CD14-positive monocyte (primary cell): ENCODE measurements around the gene SEC16B. TPM values are rescaled to one million over a fixed set of nuclear protein-coding genes. Genes with fewer than 3 reads are reported as not detected.

Experiments used
- DNase-seq, 3 donors: peaks; one replicate each; pipeline ENCODE4 v3.0.0-alpha.2; 2011 to 2022
- H2AFZ ChIP-seq: 2 replicates; pipeline ENCODE4 v1.6.0; 2012; ENCODE audit warnings: mild to moderate bottlenecking, low read depth, low read length, inconsistent platforms; ENCODE audit not compliant: insufficient read depth, poor library complexity, severe bottlenecking
- H3K27ac ChIP-seq, 2 donors: 1 replicate in 1 of 2; 2 replicates in 1 of 2; pipeline ENCODE4 v1.5.1; 2012 to 2013; ENCODE audit warnings: low read length in 2 of 2, control low read depth in 1 of 2, inconsistent platforms in 1 of 2, low read depth in 1 of 2, mild to moderate bottlenecking in 1 of 2
- H3K27me3 ChIP-seq, 2 donors: one replicate each; pipeline versions ENCODE4 v1.6.0 to v1.6.1; 2011 to 2013; ENCODE audit warnings: low read length in 2 of 2; ENCODE audit not compliant: control insufficient read depth in 2 of 2, insufficient read depth in 2 of 2
- H3K36me3 ChIP-seq, 2 donors: replicated peaks in 1 of 2; 1 replicate in 1 of 2; 2 replicates in 1 of 2; pipeline versions ENCODE4 v1.5.1 to v1.6.1; 2012 to 2013; ENCODE audit warnings: low read length in 2 of 2, control low read depth in 1 of 2, inconsistent platforms in 1 of 2, mild to moderate bottlenecking in 1 of 2; ENCODE audit not compliant: insufficient read depth in 2 of 2, control insufficient read depth in 1 of 2
- H3K4me1 ChIP-seq, 2 donors: 1 replicate in 1 of 2; 2 replicates in 1 of 2; pipeline versions ENCODE4 v1.5.1 to v1.6.1; 2012 to 2013; ENCODE audit warnings: low read length in 2 of 2, control low read depth in 1 of 2, inconsistent platforms in 1 of 2, mild to moderate bottlenecking in 1 of 2, moderate library complexity in 1 of 2; ENCODE audit not compliant: insufficient read depth in 2 of 2, control insufficient read depth in 1 of 2
- H3K4me2 ChIP-seq: replicated peaks from 2 replicates; pipeline ENCODE3; 2012; ENCODE audit warnings: low read length, moderate library complexity, mild to moderate bottlenecking; ENCODE audit not compliant: poor library complexity, severe bottlenecking; ENCODE audit errors: extremely low read depth
- H3K4me3 ChIP-seq, 3 experiments: fragments of 200-600 bp in 1 of 3; sonication (generic) in 1 of 3; replicated peaks in 1 of 3; 1 replicate in 2 of 3; 2 replicates in 1 of 3; pipeline ENCODE4 v1.5.1; 2011 to 2013; ENCODE audit warnings: low read length in 3 of 3, mild to moderate bottlenecking in 3 of 3, control low read depth in 2 of 3, low read depth in 2 of 3, inconsistent platforms in 1 of 3, moderate library complexity in 1 of 3
- H3K79me2 ChIP-seq: 2 replicates; pipeline ENCODE4 v1.6.0; 2012; ENCODE audit warnings: mild to moderate bottlenecking, control low read depth, inconsistent platforms, low read length, moderate library complexity; ENCODE audit not compliant: insufficient read depth
- H3K9ac ChIP-seq: 2 replicates; pipeline ENCODE4 v1.6.0; 2017; ENCODE audit warnings: low read length, mild to moderate bottlenecking; ENCODE audit not compliant: insufficient read depth, poor library complexity, severe bottlenecking
- H3K9me3 ChIP-seq, 2 donors: replicated peaks in 1 of 2; 1 replicate in 1 of 2; 2 replicates in 1 of 2; pipeline versions ENCODE4 v1.5.1 to v1.6.1; 2012 to 2013; ENCODE audit warnings: low read length in 2 of 2, control low read depth in 1 of 2; ENCODE audit not compliant: control insufficient read depth in 1 of 2, insufficient read depth in 1 of 2
- H4K20me1 ChIP-seq: 2 replicates; pipeline ENCODE4 v1.6.0; 2012; ENCODE audit warnings: mild to moderate bottlenecking, low read length, control low read depth, moderate library complexity; ENCODE audit not compliant: insufficient read depth
- H3K27ac Mint-ChIP-seq, 7 donors: one replicate each; pipeline ENCODE4 v1.8.0; 2020; ENCODE audit warnings: mild to moderate bottlenecking in 7 of 7, mixed read lengths in 7 of 7, moderate library complexity in 6 of 7, inconsistent platforms in 2 of 7
- H3K27me3 Mint-ChIP-seq, 3 donors: one replicate each; pipeline ENCODE4 v1.8.0; 2021 to 2022; ENCODE audit warnings: low read depth in 3 of 3, mild to moderate bottlenecking in 3 of 3, mixed read lengths in 3 of 3, moderate library complexity in 3 of 3, inconsistent platforms in 1 of 3
- H3K36me3 Mint-ChIP-seq, 2 donors: one replicate each; pipeline ENCODE4 v1.8.0; 2020; ENCODE audit warnings: mixed read lengths in 2 of 2, inconsistent platforms in 1 of 2, mild to moderate bottlenecking in 1 of 2
- H3K4me1 Mint-ChIP-seq: one replicate; pipeline ENCODE4 v1.8.0; 2020; ENCODE audit warnings: mild to moderate bottlenecking, mixed read lengths
- H3K4me3 Mint-ChIP-seq, 2 donors: one replicate each; pipeline ENCODE4 v1.8.0; 2020; ENCODE audit warnings: mild to moderate bottlenecking in 2 of 2, mixed read lengths in 2 of 2, moderate library complexity in 1 of 2
- H3K9me3 Mint-ChIP-seq, 7 donors: one replicate each; pipeline ENCODE4 v1.8.0; 2020 to 2022; ENCODE audit warnings: mixed read lengths in 7 of 7, mild to moderate bottlenecking in 6 of 7, moderate library complexity in 6 of 7, inconsistent platforms in 2 of 7
- CTCF ChIP-seq: fragments of 200-600 bp; IDR thresholded peaks from one replicate; pipeline ENCODE4 v1.8.0; 2022; ENCODE audit warnings: antibody characterized with exemption, mild to moderate bottlenecking
- WGBS: methylation state at CpG from one replicate; pipeline ENCODE4 v1.1.5; 2013; ENCODE audit warnings: missing lambda C conversion rate; ENCODE audit not compliant: insufficient coverage; 5-methylcytosine and 5-hydroxymethylcytosine counted together
- intact Hi-C, 2 donors: fragments of 100-400 bp; cut with micrococcal nuclease; formaldehyde crosslinking; loops; one replicate each; pipeline versions ENCODE4 v1.15.0 to v1.15.1; 2023
- polyA plus RNA-seq, 3 donors: library from polyadenylated mRNA; depleted of rRNA in 1 of 3; unstranded in 2 of 3; stranded (reverse) in 1 of 3; fragments of 300-500 nt in 2 of 3; fragments of >200 nt in 1 of 3; fragmentation: Illumina TruSeq in 2 of 3; gene quantifications; 1 replicate in 2 of 3; 2 replicates in 1 of 3; pipeline ENCODE4 v1.2.3, GENCODE V29; 2012 to 2021

Gene SEC16B
- polyA plus RNA-seq, 3 donors: 0.10 to 2.0 TPM; not detected in 1

GRCh38 chr1:177920091-177920490 lies 49.8 kb downstream of the SEC16B start:
- H3K4me2 ChIP-seq: no peak overlapping the region
- H3K4me3 Mint-ChIP-seq: no peak overlapping the region
- H3K27me3 ChIP-seq: no peaks in the 10 kb centered on the region
- no peak overlapping the region for H2AFZ ChIP-seq
- H3K27ac ChIP-seq: no peak overlapping the region
- TF ChIP-seq CTCF: no peak
- DNase-seq: no peak
- H3K27me3 Mint-ChIP-seq: peaks cover 0 to 2% (median 2%) of the 10 kb centered on the region in 3 donors
- H4K20me1 ChIP-seq: no peaks in the 10 kb centered on the region
- no peak overlapping the region for H3K4me3 ChIP-seq
- WGBS: no CpG with 5 or more reads among the region's 2 CpGs
- no peaks in the 10 kb centered on the region for H3K36me3 Mint-ChIP-seq
- no peaks in the 10 kb centered on the region for H3K9me3 ChIP-seq
- no peak overlapping the region for H3K27ac Mint-ChIP-seq
- H3K36me3 ChIP-seq: no peaks in the 10 kb centered on the region
- peaks cover 0 to 2% (median 0%) of the 10 kb centered on the region in 7 donors for H3K9me3 Mint-ChIP-seq
- H3K4me1 Mint-ChIP-seq: no peaks in the 10 kb centered on the region
- H3K4me1 ChIP-seq: no peaks in the 10 kb centered on the region
- no peaks in the 10 kb centered on the region for H3K79me2 ChIP-seq
- intact Hi-C loops: no loop called here
- no peak overlapping the region for H3K9ac ChIP-seq

GRCh38 chr1:177915641-177916040 lies 54.2 kb downstream of the SEC16B start:
- 100% methylated on average over 3 of the region's 3 CpGs for WGBS
- H3K36me3 Mint-ChIP-seq: no peaks in the 10 kb centered on the region
- no peak overlapping the region for H3K4me2 ChIP-seq
- H3K27me3 ChIP-seq: no peaks in the 10 kb centered on the region
- no peak overlapping the region for H3K4me3 Mint-ChIP-seq
- peaks cover 0 to 4% (median 0%) of the 10 kb centered on the region in 3 donors for H3K27me3 Mint-ChIP-seq
- no peak for TF ChIP-seq CTCF
- no peaks in the 10 kb centered on the region for H3K79me2 ChIP-seq
- no peaks in the 10 kb centered on the region for H3K36me3 ChIP-seq
- no peak overlapping the region for H2AFZ ChIP-seq
- no peaks in the 10 kb centered on the region for H3K4me1 Mint-ChIP-seq
- no peaks in the 10 kb centered on the region for H3K9me3 ChIP-seq
- H3K9ac ChIP-seq: no peak overlapping the region
- H3K27ac Mint-ChIP-seq: no peak overlapping the region
- H3K9me3 Mint-ChIP-seq: no peaks in the 10 kb centered on the region
- H3K4me1 ChIP-seq: no peaks in the 10 kb centered on the region
- H3K27ac ChIP-seq: no peak overlapping the region
- no peak for DNase-seq
- intact Hi-C loops: no loop called here
- no peak overlapping the region for H3K4me3 ChIP-seq
- H4K20me1 ChIP-seq: no peaks in the 10 kb centered on the region
